OCI-LY3 (cell line): ENCODE results near the gene GSTA2.

ENCODE experiments used
- EZH2phosphoT487 ChIP-seq: fragments of 200-600 bp; shearing (Covaris generic); IDR thresholded peaks from 2 replicates; pipeline ENCODE4 v1.6.1; 2018; ENCODE audit warnings: antibody characterized with exemption, mixed run types, low read depth
- TF ChIP-seq, protein P1 (sequence below): fragments of 200-600, 300-600 bp; sonication (generic); IDR thresholded peaks from 2 replicates; pipeline ENCODE4 v1.5.1; 2014; ENCODE audit warnings: antibody characterized with exemption, low read length, low read depth

DNA sequence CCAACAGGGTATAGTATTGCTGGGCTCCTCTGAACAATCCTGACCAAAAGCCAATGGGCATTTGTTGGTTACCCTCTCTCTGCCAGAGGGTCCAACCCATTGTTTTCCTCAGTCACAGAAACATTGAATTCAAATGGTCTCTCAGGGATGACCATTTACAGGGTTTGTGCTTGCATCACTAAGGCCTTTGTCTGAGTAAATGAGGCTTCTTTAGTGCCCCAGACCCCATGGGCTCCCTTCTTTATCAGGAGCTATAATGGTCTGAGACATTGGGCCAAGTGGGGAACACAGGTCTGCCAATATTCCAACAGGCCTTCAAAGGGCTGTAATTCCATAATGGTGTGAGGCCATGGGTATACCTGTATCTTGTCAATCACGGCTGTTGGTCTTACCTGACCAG is 27.1 kb downstream of the GSTA2 start:
- TF ChIP-seq, protein P1, sequence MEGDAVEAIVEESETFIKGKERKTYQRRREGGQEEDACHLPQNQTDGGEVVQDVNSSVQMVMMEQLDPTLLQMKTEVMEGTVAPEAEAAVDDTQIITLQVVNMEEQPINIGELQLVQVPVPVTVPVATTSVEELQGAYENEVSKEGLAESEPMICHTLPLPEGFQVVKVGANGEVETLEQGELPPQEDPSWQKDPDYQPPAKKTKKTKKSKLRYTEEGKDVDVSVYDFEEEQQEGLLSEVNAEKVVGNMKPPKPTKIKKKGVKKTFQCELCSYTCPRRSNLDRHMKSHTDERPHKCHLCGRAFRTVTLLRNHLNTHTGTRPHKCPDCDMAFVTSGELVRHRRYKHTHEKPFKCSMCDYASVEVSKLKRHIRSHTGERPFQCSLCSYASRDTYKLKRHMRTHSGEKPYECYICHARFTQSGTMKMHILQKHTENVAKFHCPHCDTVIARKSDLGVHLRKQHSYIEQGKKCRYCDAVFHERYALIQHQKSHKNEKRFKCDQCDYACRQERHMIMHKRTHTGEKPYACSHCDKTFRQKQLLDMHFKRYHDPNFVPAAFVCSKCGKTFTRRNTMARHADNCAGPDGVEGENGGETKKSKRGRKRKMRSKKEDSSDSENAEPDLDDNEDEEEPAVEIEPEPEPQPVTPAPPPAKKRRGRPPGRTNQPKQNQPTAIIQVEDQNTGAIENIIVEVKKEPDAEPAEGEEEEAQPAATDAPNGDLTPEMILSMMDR = no peak
- TF ChIP-seq EZH2phosphoT487 = no peak
